DMS 273 treated with DMSO at 0.1 percent for 48 hours (cell line): Measurements from ENCODE around the gene ZNF599.
A peak's percentile ranks its signal among the peaks of the same experiment; 100 is the strongest.
"Not testable (repeated sequence)": the region's sequence is repeated elsewhere in the genome, so short reads cannot be mapped to it uniquely, and the experiment has no call there.

Source experiments
- DNase-seq: peaks from one replicate; lab custom pipeline; 2025; lab: John Stamatoyannopoulos, UW

The ZNF599 gene

DNA sequence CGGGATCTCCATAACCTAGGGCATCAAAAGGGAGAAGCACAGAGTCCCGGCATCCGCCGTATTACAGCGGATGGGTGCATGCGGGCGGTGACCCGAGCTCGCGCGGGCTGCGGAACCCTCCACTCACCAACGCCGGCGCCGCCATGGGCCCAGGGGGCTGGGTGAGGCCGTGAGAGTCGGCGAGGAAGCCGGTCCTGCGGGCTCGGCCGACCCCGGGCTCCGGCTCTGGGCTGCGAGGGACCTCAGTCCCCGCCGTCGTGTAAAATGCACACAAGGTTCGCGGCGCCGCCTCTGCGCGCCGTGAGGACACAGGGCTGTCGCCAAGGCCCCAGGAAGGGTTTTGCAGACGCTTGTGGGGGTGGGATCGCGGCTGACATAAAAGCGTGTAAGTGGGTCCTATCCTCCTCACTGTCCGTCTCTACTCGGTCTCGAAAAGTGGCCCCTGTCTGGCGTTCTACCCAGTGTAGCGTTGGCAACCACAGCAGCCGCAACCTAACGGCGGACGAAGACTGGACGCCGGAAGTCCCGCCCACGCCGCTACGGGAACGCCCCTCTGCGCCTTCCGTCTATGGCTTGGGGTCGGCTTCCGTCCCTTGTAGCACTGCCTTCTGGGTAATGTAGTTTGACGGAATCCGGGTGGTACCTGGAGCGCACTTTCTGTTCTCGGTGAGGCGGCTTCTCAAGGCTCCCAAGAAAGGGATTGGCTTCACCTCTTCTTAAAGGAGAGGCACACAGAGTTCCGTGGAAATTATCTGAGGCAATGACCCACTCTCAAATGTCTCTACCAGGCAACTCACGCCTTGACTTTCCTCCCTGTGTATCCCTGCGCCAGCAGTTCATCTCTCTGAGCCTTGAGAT, at the start of gene ZNF599:
ZNF599 (minus strand) TSS at position 519 of the 858 bp plus-strand sequence; CDS start at position 145, 374 bp downstream.
- peak; percentile 70 for DNase-seq

DNA sequence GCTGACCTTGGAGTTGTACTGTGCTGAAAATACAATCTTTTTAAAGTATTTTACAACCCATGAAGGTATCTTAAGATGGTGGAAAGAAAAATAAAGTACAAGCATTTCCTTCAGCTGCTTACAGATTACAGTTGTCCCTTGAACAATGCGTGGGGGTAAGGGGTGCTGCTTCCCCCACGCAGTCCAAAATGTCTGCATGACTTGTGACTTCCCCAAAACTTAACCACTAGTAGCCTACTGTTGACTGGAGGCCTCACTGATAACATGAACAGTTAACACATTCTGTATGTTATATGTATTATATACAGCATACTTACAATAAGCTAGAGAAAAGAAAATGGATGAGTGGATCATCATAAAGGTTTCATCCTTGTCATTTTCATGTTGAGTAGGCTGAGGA, 45.3 kb upstream of the ZNF599 start:
- no peak for DNase-seq

DNA sequence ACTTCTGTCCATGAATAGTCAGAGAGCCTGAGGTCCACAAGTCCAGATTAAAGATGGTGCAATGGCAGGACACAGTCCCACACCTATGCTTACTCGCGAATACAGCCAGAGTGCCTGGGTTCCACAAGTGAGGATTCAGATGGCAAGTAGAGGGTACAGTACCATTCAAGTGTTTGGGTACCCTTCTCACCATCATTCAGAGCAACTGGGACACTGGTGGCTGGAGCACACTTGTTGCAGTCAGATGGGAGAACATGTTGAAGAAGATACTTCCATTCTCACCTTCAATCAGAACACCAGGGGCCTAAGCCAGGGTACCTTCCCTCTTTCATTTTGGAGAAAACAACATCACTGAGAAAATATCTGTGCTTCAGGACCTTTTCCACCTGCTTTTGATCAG, 43.7 kb upstream of the ZNF599 start:
- no peak for DNase-seq

DNA sequence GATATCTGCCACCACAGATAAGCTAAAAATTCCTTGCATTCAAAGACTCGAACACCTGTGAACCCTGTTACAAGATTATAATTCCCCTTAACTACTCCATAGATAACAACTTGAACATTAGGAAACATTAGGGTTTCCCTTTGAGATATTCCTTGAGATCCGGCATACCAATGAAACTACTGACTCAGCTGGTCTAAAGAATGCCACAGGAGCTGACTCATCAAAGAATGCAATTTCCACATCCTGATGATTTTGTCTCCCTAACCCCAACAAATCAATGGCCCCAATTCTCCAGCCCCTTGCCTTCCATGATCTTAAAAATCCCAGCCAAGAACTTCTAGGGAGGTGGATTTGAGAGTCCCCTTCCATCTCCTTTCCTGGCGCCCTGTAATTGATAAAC, 35.6 kb upstream of the ZNF599 start:
- DNase-seq: no peak

DNA sequence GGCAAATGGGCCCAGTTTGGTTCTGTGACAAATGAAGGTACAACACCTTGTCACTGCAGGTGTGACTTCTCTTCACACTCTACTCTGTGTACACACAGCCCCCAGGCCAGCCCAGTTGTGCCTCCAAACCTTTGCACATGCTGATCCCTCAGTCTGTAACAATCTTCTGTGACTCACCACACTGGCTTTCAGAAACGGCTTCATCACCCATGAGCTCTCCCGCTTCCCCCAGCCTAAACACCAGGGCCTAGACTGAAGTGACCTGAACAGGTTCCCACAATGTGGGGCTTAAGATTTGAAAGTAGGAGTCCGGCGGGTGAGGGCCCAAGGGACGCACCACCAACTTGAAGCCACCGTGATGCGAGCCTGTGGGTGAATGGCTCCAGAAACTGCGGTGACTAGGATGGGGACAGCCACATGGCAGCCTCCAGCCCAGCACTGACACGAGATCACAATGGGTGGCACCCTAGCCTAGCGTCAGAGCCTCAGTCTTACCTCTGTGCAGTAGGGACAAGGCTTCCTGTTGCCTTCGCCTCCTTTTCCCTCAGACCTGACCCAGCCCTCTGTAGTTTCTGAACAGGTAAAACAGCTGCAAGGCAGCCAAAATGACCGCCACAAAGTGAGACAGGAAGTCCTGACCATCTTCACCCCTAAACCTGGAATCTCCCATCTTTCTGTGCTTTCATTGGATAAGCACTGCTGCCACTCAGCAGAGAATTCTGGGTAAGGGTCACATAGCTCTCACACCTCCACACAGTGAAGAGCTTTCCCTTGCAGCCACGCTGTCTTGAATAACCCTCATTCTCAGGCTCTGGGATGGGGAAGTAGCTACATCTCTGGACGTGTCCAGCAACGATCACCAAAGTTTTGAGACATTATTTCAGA, 34.2 kb upstream of the ZNF599 start:
- no peak for DNase-seq

DNA sequence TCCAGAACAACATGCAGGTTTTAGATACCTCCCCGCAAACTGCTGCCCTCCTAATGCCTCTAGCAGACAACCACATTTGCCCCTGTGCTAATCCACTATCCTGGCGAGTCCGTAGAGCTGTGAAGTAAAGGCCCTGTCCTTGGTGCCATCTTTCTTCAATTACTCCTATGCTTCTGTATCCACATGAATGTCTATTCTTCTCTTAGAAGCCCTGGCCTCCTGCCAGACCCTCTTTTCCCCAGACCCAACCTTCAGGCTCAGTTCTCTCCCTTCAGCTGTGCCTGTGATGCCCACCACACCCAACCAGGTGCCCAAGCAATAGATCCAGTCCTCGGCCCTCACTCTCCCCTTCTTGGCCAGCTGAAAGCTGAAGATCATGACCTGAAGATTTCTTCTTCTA, 31.1 kb upstream of the ZNF599 start:
- no peak for DNase-seq

DNA sequence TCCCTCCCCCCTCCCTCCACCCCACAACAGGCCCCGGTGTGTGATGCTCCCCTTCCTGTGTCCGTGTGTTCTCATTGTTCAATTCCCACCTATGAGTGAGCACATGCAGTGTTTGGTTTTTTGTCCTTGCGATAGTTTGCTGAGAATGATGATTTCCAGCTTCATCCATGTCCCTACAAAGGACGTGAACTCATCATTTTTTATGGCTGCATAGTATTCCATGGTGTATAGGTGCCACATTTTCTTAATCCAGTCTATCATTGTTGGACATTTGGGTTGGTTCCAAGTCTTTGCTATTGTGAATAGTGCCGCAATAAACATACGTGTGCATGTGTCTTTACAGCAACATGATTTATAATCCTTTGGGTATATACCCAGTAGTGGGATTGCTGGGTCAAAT, 23.9 kb upstream of the ZNF599 start:
- not testable (repeated sequence) for DNase-seq

DNA sequence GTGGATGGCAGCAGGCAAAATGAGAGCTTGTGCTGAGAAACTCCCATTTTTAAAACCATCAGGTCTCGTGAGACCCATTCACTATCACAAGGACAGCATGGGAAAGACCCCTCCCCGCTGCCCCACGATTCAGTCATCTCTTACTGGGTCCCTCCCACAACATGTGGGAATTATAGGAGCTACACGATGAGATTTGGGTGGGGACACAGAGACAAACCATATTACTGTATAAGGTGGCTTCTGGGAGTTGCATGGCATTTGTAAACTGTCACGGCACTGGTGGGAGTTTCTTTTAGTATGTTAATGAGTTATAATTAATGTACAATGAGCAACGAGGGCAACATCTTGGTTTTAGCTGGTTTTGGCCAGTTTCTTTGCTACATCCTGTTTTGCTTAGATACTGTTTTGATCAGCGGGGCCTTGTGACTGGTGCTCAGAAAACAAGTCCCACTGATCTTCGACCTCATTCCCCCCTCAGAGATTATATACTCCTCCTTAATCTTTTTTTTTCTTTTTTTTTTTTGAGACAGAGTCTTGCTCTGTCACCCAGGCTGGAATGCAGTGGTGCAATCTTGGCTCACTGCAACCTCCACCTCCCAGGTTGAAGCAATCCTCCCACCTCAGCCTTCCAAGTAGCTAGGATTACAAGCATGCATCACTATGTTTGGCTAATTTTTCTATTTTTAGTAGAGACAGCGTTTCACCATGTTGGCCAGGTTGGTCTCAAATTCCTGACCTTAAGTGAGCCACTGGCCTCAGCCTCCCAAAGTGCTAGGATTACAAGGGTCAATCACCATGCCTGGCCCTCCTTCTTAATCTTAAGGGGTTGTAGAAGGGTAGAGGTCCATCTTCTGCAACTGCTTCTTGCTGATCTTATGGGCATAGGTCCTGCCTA, 21.3 kb upstream of the ZNF599 start:
- no peak for DNase-seq

DNA sequence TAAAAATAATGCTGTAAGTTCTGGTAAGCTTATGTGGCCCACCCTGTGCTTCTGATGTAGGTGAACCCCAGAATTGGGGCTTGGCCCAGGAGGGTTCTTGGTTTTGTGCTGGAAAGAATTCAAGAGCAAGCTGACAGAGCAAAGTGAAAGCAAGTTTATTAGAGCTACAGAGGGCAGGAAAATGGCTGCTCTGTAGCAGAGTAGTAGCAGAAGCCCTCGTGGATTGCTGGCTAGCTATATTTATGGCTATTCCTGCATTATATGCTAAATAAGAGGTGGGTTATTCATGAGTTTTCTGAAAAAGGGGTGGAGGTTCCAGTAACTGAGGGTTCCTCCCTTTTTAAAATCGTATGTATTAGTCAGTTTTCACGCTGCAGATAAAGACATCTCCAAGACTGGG, 20.6 kb upstream of the ZNF599 start:
- no peak for DNase-seq

DNA sequence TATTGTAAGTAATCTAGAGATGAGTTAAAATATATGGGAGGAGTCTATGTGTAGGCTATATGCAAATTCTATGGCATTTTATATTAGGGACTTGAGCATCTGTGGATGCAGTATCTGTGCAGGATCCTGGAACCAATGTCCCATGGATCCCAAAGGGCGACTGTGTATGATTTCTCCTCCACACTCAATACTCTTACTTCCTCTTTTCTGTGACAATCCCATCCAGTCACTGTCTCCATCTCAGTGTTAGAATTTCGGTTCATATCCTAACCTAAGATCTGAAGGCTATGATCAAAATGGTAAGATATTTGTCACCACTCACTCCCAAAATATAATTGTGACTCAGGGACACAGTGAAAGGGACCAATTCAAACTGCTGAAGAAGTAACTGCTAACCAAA, 15.1 kb upstream of the ZNF599 start:
- DNase-seq: no peak

DNA sequence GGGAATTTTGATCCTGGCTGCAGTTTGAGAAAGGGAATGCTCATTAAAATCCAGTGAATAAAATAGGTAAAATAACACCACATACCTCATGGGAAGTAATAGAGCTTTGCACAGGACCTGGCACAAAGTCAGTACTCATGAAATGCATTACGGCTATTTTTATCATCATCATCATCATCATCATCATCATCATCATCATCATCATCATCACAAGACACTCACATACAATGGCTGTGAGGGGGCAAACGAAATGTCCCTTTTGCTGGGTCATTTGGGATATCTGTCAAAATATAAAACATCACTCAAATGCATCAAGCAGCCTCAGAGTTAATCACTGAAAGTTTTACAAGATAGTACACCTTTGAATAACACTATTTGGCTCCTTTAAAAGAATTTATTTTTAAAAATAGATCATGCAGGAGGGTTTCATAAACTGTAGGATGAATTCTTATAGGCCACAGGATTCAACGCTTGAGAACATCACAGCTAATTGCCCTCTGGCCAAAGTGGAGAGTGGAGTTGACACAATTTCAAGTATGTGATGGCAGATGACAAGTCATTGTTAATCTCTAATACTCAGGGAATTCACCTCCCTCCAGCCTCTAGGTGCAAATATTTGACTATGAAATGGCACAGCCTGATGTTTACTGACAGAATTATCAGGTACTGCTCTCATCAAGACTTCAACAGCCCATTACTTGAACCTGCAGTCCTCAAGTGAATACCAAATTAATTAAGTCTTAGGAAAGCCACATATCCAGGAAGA, 14.2 kb upstream of the ZNF599 start:
- no peak for DNase-seq

DNA sequence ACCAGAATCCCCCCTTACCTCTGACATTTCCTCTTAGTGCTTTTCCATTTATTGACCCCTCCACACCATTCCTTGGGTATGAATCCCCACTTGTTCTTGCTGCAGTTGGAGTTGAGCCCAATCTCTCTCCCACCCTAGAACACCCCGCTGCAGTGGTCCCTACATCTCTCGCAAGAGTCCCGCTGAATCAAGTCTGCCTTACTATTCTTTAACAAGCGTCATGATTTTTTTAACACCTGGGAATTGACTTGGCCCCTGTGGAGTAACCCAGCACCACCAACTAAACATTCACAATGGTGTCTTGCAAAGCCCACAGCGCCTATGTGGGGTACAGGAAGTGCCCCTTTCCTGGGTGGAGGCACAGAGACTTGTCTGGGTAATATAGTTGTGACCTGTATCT, 13.2 kb upstream of the ZNF599 start:
- DNase-seq: no peak

DNA sequence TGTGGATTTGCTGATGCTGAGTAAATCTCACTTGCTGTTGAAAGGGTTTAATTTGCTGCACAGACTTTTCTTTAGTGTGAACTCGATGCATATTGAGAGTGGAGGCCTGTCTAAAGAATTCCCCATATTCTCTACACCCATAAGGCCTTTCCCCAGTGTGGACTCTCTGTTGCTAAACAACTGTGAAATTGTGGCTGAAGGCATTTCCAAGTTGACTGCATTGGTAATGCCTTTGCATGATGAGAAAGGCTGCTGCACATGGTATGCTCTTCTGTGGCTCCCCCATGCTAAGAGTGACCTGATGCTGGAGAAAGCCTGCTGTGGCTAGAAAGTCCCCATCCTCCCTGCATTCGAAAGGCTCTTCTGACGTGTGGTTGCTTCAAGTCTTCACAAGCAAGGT, 6.6 kb upstream of the ZNF599 start:
- no peak for DNase-seq

DNA sequence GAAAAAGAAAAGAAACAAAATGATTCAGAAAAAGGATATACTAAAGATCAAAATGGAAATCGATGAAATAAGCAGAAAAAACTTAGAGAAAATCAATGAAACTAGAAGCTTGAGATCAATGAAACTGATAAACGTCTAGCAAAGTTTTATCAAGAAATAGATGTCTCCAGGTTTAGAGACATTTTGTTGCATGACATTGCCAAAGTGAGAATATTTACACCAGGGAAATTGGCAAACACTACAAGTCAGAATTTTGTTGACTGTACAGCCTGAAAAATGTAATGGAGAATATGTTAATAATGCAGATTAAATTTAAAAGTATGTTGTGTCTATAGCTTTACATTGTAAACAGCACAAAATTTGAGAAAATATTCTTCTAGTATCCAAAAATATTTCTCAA, 5.3 kb upstream of the ZNF599 start:
- DNase-seq: no peak

DNA sequence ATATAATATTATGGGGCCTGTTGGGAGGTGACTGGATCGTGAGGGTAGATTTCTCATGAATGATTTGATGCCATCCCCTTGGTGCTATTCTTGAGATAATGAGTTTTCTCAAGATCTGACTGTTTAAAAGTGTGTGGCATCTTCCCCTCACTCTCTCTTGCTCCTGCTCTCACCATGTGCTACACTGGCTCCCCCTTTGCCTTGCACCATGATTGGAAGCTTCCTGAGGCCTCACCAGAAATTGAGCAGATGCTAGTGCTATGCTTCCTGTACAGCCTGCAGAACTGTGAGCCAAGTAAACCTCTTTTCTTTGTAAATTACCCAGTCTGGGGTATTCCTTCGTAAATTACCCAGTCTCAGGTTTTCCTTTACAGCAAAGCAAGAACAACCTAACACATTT, 1.8 kb upstream of the ZNF599 start:
- no peak for DNase-seq

DNA sequence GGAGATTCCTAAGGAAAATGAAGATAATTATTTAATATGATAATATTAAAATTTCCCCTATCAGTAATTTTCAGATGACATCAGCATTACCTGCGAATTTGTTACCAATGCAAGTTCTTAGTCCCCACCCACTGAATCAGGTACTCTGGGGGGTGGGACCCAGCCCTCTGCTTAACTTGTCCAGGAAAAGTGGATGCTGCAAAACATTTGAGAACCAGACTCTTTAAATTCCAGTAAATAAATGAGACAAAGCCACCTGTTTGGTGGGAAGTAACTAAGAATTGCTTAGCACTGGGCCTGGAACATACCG, 495 bp upstream of the ZNF599 start:
- DNase-seq: no peak

DNA sequence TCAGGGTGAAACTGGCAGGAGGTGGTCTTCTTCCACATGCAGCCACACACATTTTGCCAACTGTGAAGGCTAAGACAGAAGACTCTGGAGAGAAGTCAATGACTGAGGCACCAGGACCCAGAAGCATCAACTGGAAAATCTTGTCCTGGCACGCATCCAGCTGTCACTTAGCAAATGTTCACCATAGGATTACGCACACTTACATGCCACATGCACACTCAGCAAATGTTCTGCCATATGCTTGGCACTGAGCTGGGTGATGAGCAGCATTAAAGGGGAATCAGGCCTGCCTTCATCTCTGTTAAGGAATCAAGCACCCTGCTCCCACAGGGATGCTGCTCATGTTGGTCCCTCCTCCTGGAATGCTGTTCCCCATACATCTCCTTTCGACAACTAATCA, 5.1 kb downstream of the ZNF599 start:
- DNase-seq: no peak

DNA sequence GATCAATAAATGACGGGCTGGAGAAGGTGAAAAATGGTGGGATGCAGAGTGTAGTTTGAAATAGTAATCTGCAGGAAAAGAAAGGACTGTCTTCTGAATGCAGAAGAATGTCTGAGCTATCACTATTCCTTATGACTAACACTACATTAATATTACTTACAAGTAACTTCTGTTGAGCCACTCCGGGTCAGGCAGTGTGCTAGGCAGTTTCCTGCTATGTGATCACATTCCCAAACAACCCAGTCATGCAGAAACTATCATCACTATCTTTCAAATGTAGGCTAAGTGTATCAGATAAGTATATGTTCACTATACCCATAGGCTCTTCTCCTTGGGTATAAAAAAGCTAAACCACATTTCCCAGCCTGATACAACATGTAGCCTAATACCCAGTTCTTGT, 6.6 kb downstream of the ZNF599 start:
- no peak for DNase-seq

DNA sequence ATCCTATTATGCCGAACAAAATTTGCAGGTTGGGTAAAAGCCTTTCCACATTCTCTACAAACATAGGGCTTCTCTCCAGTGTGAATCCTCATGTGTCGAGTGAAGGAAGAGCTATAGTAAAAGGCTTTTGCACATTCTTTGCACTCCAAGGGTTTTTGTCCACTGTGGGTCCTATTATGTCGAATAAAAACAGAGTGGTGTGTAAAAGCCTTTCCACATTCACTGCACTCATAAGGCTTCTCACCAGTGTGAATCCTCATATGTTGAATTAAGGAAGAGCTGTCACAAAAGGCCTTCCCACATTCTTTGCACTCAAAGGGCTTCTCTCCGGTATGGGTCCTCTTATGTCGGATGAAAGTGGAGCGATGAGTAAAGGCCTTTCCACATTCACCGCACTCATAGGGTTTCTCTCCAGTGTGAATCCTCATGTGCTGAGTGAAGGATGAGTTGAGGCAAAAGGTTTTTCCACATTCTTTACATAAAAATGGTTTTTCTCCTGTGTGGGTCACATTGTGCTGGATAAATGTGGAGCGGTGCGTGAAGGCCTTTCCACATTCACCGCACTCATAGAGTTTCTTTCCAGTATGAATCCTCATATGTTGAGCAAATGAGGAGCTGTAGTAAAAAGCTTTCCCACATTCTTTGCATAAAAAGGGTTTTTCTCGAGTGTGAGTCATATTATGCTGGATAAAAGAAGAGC, 13.6 kb downstream of the ZNF599 start:
- DNase-seq: no peak

DNA sequence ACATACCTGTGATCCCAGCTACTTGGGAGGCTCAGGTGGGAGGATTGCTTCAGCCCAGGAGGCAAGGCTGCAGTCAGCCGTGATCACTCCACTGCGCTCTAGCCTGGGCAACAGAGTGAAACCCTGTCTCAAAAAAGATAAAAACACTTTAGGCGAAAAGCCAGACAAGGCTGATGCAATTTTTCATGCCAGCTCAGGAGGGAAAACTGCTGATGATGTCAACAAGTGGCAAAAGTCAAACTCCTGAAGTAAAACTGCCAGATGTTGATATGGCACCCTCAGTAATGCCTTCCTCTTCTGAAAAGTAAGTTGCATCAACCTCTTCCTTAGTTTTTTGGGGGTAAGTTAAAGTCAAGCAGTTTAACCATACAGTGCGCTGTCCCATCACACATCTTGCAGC, 15.6 kb downstream of the ZNF599 start:
- DNase-seq: no peak
